SU-DHL-6 (cell line): ENCODE results near the gene POLD3.

ENCODE experiments used
- H2AFZ ChIP-seq: fragments of 200-600 bp; sonication (generic); 2 replicates; pipeline ENCODE4 v1.6.1; 2014; ENCODE audit warnings: low read depth, mild to moderate bottlenecking, moderate library complexity, mixed read lengths, antibody characterized with exemption, low read length; ENCODE audit not compliant: severe bottlenecking
- H3F3A ChIP-seq: fragments of 200-600 bp; shearing (Covaris generic); 2 replicates; pipeline ENCODE4 v1.6.0; 2016; ENCODE audit warnings: antibody characterized with exemption, mild to moderate bottlenecking; ENCODE audit not compliant: insufficient read depth
- H3K27ac ChIP-seq: fragments of 200-600 bp; sonication (generic); 2 replicates; pipeline ENCODE4 v1.5.1; 2016; ENCODE audit warnings: low read depth, mild to moderate bottlenecking, low read length, moderate library complexity, mixed read lengths
- H3K27me3 ChIP-seq: fragments of 200-600 bp; sonication (generic), shearing (Covaris generic); 2 replicates; pipeline ENCODE4 v1.6.0; 2014; ENCODE audit warnings: mild to moderate bottlenecking, low read length
- H3K36me3 ChIP-seq: fragments of 200-600 bp; sonication (generic); 2 replicates; pipeline ENCODE4 v1.6.1; 2014; ENCODE audit warnings: mild to moderate bottlenecking, low read length, mixed read lengths
- H3K4me2 ChIP-seq: fragments of 300-600, 200-600 bp; shearing (Covaris generic), sonication (generic); 2 replicates; pipeline ENCODE4 v1.6.0; 2014; ENCODE audit warnings: low read length, low read depth, mild to moderate bottlenecking; ENCODE audit not compliant: poor library complexity, severe bottlenecking
- H3K4me3 ChIP-seq: fragments of 200-600 bp; sonication (generic); 2 replicates; pipeline ENCODE4 v1.5.1; 2014; ENCODE audit warnings: antibody characterized with exemption, low read length, mild to moderate bottlenecking, mixed read lengths; ENCODE audit not compliant: insufficient read depth, poor library complexity, severe bottlenecking
- H3K79me2 ChIP-seq: fragments of 200-600 bp; sonication (generic); 2 replicates; pipeline ENCODE4 v1.6.1; 2014; ENCODE audit warnings: mild to moderate bottlenecking, low read length, moderate library complexity; ENCODE audit not compliant: insufficient read depth
- H3K9ac ChIP-seq: fragments of 200-600 bp; sonication (generic); 2 replicates; pipeline ENCODE4 v1.7.0; 2014; ENCODE audit warnings: mild to moderate bottlenecking, low read length
- H3K9me2 ChIP-seq: fragments of 200-600 bp; sonication (generic); replicated peaks from 2 replicates; pipeline ENCODE4 v1.6.1; 2014; ENCODE audit warnings: low read length; ENCODE audit not compliant: insufficient read depth
- H3K9me3 ChIP-seq: fragments of 200-600 bp; sonication (generic); 2 replicates; pipeline ENCODE4 v1.6.1; 2014; ENCODE audit warnings: low read length, mixed read lengths; ENCODE audit not compliant: insufficient read depth
- H4K20me1 ChIP-seq: fragments of 200-600 bp; sonication (generic); 2 replicates; pipeline ENCODE4 v1.6.1; 2014; ENCODE audit warnings: low read depth, mild to moderate bottlenecking, antibody characterized with exemption, low read length, moderate library complexity, mixed read lengths
- EZH2phosphoT487 ChIP-seq: fragments of 200-600 bp; sonication (generic), shearing (Covaris generic); conservative IDR thresholded peaks from 2 replicates; pipeline ENCODE4 v1.6.1; 2018; ENCODE audit warnings: mild to moderate bottlenecking, antibody characterized with exemption, low read length, moderate library complexity, mixed read lengths
- TF ChIP-seq, protein P1 (sequence below): fragments of 200-600 bp; sonication (generic); IDR thresholded peaks from one replicate; pipeline ENCODE4 v1.5.1; 2017; ENCODE audit warnings: antibody characterized with exemption, mild to moderate bottlenecking, low read length, moderate library complexity; ENCODE audit not compliant: insufficient read depth, poor library complexity, severe bottlenecking

Gene POLD3

DNA sequence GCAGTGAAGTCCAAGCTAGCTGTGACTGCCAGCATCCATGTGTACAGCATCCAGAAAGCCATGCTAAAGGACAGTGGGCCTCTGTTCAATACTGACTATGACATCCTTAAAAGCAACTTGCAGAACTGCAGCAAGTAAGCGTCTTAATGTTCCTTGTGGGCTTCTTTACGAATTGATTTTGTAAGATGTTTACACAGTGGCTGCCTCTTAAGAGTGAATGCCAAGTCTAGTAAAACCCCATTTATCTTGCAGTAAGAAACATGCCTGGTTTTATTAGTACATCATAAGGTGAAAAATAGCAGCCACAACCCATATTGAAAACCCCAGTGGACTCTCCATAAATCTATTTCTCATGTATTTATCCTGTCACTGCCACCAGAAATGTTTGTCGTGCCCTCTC is 20.5 kb downstream of the POLD3 start:
- peaks cover 25% of the 10 kb centered on the region for H3K36me3 ChIP-seq

GRCh38 chr11:74615311-74615710 is 22.9 kb downstream of the POLD3 start:
- no peaks in the 10 kb centered on the region for H3F3A ChIP-seq
- H4K20me1 ChIP-seq = no peaks in the 10 kb centered on the region
- H3K9me2 ChIP-seq = no peaks in the 10 kb centered on the region
- no peaks in the 10 kb centered on the region for H3K9me3 ChIP-seq
- H3K36me3 ChIP-seq = peaks cover 47% of the 10 kb centered on the region
- H3K9ac ChIP-seq = no peak overlapping the region
- H3K27ac ChIP-seq = no peak overlapping the region
- TF ChIP-seq EZH2phosphoT487 = no peak
- TF ChIP-seq, protein P1, sequence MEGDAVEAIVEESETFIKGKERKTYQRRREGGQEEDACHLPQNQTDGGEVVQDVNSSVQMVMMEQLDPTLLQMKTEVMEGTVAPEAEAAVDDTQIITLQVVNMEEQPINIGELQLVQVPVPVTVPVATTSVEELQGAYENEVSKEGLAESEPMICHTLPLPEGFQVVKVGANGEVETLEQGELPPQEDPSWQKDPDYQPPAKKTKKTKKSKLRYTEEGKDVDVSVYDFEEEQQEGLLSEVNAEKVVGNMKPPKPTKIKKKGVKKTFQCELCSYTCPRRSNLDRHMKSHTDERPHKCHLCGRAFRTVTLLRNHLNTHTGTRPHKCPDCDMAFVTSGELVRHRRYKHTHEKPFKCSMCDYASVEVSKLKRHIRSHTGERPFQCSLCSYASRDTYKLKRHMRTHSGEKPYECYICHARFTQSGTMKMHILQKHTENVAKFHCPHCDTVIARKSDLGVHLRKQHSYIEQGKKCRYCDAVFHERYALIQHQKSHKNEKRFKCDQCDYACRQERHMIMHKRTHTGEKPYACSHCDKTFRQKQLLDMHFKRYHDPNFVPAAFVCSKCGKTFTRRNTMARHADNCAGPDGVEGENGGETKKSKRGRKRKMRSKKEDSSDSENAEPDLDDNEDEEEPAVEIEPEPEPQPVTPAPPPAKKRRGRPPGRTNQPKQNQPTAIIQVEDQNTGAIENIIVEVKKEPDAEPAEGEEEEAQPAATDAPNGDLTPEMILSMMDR = no peak
- H3K4me3 ChIP-seq = no peak overlapping the region
- H3K27me3 ChIP-seq = no peaks in the 10 kb centered on the region
- H3K79me2 ChIP-seq = no peaks in the 10 kb centered on the region
- no peak overlapping the region for H2AFZ ChIP-seq
- H3K4me2 ChIP-seq = no peak overlapping the region

More for the DNA sequence above, 20.5 kb downstream of the POLD3 start:
- Histone ChIP-seq H3K27me3 (no peaks in the 10 kb centered on the region), H3F3A (no peaks in the 10 kb centered on the region), H3K27ac (no peak overlapping the region), H3K9ac (no peak overlapping the region), H3K4me2 (no peak overlapping the region), H3K9me3 (no peaks in the 10 kb centered on the region), H3K9me2 (no peaks in the 10 kb centered on the region), H3K79me2 (no peaks in the 10 kb centered on the region), H2AFZ (no peak overlapping the region), H4K20me1 (no peaks in the 10 kb centered on the region), H3K4me3 (no peak overlapping the region)
- TF ChIP-seq, protein P1 = no peak
- no peak for TF ChIP-seq EZH2phosphoT487

- TF ChIP-seq, protein P1 = no peak
- no peak for TF ChIP-seq EZH2phosphoT487
- Histone ChIP-seq H2AFZ (no peak overlapping the region), H3K36me3 (peaks cover 53% of the 10 kb centered on the region), H3K4me3 (no peak overlapping the region), H3K4me2 (no peak overlapping the region), H3K9me3 (no peaks in the 10 kb centered on the region), H3K9ac (no peak overlapping the region), H3K27me3 (no peaks in the 10 kb centered on the region), H3F3A (no peaks in the 10 kb centered on the region), H3K9me2 (no peaks in the 10 kb centered on the region), H3K27ac (no peak overlapping the region), H3K79me2 (no peaks in the 10 kb centered on the region), H4K20me1 (no peaks in the 10 kb centered on the region)
These were observed 23.6 kb downstream of the POLD3 start for GRCh38 chr11:74615988-74616387.

DNA sequence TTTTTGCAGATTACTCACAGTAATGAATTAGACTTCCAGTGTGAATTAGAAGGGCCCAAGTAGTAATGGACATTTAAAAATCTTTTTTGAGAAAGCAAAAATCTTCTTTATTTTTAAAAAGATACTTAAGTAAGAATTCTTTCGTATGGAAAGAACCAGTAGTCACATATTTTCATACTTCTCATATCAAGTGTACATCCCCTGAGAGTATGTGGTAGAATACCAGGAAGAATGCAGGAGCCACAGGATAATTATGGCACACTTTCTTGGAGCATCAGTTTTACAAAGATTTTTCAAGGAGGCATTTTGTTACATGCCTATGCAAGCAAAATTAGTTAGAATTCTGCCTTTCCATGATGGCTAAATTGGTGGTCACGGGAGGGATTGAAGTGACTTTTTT is 28.1 kb downstream of the POLD3 start:
- H3K79me2 ChIP-seq = no peaks in the 10 kb centered on the region
- no peak overlapping the region for H3K27ac ChIP-seq
- no peak overlapping the region for H3K4me2 ChIP-seq
- TF ChIP-seq, protein P1 = no peak
- no peak for TF ChIP-seq EZH2phosphoT487
- H3K27me3 ChIP-seq = no peaks in the 10 kb centered on the region
- no peak overlapping the region for H3K4me3 ChIP-seq
- peaks cover 45% of the 10 kb centered on the region; the same call in 1 of the 2 replicates for H3K36me3 ChIP-seq
- no peak overlapping the region for H3K9ac ChIP-seq
- no peaks in the 10 kb centered on the region for H3K9me2 ChIP-seq
- H3K9me3 ChIP-seq = no peaks in the 10 kb centered on the region
- H2AFZ ChIP-seq = no peak overlapping the region
- H3F3A ChIP-seq = no peaks in the 10 kb centered on the region
- H4K20me1 ChIP-seq = no peaks in the 10 kb centered on the region
